GM12892 (cell line): ENCODE measurements around the gene ZNHIT1.

Experiments used
- POLR2A ChIP-seq: IDR thresholded peaks from 2 replicates; pipeline ENCODE4 v1.6.1; 2011; ENCODE audit warnings: low read depth, low read length, control low read depth
- POLR2AphosphoS5 ChIP-seq: IDR thresholded peaks from 2 replicates; pipeline ENCODE4 v1.6.1; 2011; ENCODE audit warnings: low read depth, low read length, control low read depth
- TAF1 ChIP-seq: IDR thresholded peaks from 2 replicates; pipeline ENCODE4 v1.6.1; 2011; ENCODE audit warnings: low read depth, mild to moderate bottlenecking, control low read depth, low read length, borderline replicate concordance

DNA sequence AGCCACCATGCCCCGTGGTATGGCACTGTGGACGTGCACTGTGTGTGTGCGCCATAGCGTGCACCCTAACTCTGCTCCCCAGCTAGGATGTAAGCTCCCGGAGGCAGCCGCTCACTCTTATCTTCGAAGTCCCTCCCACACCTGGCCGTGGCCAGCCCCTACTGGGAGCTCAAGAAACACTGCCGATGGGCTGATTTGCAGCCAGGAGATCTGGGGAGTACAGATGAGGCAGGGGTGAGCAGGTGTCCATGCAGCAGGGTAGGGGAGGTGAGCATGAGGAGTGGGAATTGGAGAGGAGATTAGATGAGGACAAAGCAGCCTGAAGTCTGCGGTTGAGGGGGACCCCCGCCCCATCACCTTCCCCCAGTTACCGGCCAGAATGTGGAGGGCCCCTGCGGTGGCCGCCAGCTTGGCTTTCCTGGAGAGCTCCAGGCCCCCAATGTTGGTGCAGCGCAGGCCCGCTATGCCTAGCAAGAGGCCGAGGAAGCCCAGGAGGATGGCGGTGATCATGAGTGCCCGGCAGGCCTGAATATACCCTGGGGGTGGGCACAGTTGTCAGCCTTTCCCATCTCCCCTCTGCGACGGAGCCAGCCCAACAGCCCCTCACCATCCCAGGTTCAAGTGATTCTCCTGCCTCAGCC, 16.1 kb downstream of the ZNHIT1 start:
- no peak for TF ChIP-seq POLR2A
- no peak for TF ChIP-seq TAF1
- TF ChIP-seq POLR2AphosphoS5: no peak
